NOMO-1 treated with DMSO at 0.1 percent for 48 hours (cell line): ENCODE measurements around the gene CCDC88B.
A peak's percentile ranks its signal among the peaks of the same experiment; 100 is the strongest.
"Not testable (repeated sequence)": the region's sequence is repeated elsewhere in the genome, so short reads cannot be mapped to it uniquely, and the experiment has no call there.

Experiments used
- DNase-seq: peaks from one replicate; lab custom pipeline; 2025; ENCODE audit not compliant: unreplicated experiment; lab: John Stamatoyannopoulos, UW

Gene CCDC88B

DNA sequence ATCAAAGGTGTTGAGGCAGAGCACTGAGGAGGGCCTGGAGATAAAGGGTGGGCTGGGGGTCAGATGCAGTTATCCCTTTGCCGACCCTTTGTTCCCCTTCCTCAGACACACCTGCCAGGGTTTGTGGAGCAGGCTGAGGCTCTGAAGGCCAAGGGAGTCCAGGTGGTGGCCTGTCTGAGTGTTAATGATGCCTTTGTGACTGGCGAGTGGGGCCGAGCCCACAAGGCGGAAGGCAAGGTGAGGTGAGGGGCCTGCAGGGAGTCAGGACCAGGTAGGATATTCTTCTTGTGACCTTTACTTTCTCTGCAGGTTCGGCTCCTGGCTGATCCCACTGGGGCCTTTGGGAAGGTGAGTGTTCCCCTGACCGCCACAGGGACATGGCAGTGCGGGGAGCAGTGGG lies 19.4 kb upstream of the CCDC88B start:
- DNase-seq = no peak

DNA sequence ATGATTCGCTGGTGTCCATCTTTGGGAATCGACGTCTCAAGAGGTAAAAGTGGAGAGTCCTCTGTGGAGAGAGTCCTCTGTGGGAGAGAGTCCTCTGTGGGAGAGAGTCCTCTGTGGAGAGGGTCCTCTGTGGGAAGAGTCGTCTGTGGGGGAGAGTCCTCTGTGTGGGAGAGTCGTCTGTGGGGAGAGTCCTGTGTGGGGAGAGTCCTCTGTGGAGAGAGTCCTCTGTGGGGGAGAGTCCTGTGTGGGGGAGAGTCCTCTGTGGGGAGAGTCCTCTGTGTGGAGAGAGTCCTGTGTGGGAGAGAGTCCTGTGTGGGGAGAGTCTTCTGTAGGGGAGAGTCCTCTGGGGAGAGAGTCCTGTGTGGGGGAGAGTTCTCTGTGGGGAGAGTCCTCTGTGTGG lies 19.0 kb upstream of the CCDC88B start:
- DNase-seq = no peak

DNA sequence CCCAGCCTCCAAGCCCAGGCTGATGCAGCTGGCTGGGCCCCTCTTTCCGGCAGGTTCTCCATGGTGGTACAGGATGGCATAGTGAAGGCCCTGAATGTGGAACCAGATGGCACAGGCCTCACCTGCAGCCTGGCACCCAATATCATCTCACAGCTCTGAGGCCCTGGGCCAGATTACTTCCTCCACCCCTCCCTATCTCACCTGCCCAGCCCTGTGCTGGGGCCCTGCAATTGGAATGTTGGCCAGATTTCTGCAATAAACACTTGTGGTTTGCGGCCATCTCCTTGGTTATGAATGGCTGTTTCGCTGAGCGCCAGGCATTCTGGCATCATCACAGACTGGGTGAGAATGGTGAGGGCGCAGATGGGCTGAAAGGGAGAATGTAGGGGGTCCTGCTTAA lies 18.5 kb upstream of the CCDC88B start:
- DNase-seq = no peak

DNA sequence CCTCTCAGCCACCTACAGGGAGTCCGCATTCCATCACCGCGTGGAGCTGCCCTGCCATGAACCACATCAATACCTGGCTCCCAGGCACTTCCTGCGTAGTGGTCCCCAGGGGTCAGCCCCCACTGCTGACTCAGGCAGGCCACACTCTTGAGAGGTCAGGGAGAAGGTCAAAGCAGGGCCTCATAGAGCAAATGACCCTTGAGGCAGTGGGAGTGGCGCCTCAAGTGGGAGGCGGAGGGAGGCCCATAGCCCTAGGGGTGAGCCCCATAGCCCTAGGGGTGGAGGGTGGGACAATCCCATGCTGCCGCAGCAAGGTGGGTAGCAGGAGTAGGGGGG lies 17.1 kb upstream of the CCDC88B start:
- no peak for DNase-seq

DNA sequence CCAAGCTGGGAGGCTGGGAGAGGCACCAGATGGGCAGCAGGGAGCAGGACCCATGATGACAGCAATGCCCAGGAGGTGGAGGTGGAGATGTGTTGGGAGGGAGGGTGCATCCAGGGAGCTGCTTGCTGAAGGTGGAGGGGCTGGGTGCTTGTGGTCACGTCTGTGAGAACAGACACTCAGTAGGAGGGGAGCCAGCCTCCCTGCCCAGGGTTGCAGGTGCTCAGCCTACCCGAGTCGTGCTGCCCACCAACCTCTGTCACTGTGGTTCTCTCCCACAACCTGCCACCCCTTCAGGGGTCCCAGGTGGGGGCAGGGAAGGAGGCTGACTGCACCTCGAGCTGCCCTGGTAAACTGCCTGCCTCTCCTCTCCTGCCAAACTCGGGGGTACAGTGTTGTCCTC lies 16.6 kb upstream of the CCDC88B start:
- DNase-seq = no peak

DNA sequence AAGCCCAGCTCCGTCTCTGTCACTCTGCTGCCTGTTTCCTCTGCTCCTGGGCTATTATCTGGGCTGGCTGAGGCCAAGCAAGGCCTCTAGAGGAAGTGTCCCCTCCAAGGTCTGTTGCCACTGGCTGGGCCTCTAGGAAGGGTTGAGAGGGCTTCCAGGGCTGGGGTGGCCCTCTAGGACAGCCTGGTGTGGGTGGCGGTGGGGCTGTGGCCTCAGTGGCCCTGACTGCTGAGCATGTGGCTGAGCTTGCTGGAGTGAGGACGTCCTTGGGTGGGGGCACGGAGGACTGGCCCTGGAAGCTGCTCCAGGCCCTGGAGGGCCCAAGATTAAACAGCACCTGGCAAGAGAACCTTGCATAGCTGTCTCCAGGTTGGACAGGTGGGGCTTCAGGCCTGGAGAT lies 16.0 kb upstream of the CCDC88B start:
- not testable (repeated sequence) for DNase-seq

DNA sequence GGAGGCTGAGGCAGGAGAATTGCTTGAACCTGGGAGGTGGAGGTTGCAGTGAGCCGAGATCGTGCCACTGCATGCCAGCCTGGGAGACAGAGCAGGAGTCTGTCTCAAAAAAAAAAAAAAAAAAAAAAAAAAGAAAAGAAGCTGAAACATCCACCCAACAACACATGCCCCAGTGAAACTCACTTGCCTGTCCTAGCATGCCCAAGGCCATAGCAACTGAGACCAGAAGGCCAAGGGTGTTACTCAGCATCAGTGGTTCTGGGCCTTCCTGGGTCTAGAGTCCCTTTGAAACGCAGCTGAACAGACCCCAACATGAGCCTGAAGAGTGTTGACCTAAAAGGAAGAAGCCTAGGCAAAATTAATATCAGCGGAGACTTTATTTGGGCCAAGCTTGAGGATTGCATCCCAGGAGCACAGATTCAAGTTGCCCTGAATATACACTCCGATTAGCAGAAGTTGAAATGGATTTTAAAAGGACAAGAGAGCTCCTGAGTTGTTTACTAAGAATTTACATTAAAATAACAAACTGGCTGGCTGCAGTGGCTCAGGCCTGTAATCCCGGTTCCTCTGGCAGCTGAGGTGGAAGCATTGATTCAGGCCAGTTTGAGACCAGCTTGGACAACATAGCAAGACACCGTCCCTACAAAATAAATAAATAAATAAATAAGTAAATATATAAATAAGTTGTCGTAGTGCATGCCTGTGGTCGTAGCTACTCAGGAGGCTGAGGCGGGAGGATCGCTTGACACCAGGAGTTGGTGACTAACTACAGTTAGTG lies 15.1 kb upstream of the CCDC88B start:
- DNase-seq = no peak

DNA sequence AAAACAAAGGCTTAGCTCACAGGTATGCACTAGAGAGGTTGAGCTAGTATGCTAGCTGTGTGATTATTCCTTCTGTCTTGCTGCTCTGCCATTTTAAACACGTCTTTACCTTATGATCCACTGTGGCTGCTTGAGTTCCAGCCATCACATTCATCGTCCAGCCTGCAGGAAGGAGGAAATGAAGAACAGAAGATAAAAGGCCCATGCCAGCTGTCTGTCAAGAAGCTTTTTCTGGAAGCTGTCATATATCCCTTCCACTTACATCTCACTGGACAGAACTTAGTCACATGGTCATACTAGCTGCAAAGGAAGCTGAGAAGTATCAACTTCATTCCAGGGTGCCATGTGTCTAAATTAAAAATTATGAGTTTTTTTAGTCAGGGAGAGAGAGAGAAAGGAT lies 12.6 kb upstream of the CCDC88B start:
- DNase-seq = no peak

DNA sequence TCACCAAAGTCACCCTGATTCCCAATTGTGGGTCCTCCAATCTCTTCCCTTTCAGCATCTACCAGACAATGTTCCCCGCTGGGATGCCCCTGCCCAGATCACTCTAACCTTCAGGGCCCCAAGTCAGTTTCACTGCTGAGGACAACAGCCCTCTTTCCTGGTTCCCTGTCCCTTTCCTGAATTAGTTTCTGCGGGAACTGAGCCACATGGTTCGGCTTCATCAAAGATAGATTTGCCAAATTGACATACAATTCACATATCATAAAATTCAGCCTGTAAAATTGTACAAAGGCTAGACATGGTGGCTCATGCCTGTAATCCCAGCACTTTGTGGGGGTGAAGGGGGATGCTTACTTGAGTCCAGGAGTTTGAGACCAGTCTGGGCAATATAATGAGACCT lies 12.0 kb upstream of the CCDC88B start:
- no peak for DNase-seq

DNA sequence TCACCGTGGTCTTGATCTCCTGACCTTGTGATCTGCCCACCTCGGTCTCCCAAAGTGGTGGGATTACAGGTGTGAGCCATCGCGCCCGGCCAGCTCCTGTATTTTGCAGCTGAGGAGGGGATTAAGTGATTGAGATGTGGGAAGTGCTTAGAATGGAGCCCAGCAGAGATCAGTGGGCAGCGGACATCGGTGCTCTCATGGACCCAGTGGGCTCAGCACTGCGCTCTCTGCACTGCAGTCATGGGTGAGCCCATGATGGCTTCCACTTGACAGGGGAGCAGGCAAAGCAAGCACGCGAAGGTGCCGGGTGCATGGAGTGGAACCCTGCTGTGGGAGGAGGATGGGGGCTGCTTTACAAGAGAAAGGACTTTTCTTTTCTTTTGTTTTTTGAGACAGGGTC lies 9.1 kb upstream of the CCDC88B start:
- DNase-seq = no peak

DNA sequence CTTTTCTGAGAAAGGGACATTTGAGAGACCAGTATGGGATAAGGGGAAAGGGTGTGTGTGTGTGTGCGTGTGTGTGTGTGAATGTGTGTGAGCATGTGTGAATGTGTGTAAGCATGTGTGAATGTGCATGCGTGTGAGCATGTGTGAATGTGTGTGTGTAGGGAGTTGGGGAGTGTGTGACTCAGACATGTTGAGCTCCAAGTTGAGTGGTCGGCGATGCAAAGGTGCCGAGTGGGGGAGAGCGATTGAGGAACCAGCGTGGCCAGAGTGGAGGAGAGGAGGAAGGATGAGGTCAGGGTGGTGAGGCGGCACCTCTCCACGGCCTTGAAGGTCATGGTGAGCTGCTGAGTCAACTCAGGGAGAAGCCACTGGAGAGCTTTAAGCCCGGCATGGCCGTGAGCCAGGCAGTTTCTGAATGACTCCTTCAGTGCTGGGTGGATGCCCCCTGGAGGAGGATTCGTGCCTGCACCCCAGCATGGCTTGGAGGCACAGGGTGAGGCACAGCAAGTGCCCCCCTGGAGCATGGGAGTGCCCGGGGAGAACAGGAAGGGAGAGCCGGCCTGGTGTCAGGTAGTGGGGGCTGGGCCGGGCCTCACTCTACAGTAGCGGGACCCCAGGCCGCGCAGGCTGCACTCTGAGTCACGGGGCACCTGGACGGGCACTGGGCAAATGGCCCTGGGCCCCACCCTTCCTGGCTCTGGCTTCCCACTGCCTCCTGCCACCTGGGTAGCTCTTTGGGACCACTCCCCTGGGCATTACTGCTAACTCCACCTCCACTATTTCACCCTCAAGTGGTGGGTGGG lies 8.2 kb upstream of the CCDC88B start:
- DNase-seq = peak; percentile 88

DNA sequence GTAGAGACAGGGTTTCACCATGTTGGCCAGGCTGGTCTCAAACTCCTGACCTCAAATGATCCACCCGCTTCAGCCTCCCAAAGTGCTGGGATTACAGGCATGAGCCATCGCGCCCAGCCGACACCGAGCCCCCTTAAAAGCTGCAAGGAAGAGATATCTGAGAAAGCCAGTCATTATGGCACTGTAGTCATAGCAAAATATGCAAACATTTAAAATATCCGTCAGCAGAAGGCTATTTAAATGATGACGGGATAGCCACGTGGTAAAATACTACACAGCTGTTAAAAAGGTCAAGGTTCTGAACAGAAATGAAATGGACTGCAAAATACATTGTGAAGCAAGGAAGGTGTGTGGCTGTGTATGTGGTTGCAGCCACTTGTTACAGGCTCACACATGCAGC lies 6.4 kb upstream of the CCDC88B start:
- DNase-seq = no peak

DNA sequence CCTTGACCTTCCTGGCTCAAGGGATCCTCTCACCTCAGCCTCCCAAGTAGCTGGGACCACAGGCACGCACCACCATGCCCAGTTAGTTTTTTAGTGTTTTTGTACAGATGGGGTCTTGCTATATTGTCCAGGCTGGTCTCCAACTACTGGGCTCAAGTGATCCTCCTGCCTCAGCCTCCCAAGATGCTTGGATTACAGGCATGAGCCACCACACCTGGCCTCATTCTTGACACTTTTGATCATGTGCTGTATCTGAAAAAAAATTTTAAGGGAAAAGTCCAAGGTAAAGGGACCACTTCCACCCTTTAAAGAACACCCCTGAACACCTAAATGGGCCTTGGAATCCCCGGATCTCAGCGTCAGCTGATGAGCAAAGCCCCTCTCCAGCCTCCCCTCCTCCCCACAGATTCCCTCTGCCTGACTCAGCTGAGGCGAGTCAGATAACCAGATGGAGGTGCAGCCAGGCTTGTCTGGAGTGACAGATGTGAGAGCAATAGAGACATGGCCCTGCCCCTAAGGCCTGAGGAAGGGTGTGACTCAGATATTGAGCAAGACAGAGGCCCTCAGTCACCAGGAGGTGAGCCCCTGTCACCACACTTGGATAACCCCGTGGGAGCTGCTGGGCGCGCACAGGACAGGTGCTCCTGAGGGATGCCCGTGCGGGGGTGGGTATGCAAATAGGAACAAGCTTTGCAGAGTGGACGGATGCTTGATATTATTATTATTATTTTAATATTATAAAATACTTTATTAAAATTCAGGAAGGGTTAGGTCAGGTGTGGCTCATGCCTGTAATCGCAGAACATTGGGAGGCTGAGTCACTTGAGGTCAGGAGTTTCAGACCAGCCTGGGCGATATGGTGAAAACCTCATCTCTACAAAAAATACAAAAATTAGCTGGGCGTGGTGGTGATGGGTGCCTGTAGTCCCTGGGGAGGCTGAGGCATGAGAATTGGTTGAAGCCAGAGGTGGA lies 5.0 kb upstream of the CCDC88B start:
- peak; percentile 97 for DNase-seq

DNA sequence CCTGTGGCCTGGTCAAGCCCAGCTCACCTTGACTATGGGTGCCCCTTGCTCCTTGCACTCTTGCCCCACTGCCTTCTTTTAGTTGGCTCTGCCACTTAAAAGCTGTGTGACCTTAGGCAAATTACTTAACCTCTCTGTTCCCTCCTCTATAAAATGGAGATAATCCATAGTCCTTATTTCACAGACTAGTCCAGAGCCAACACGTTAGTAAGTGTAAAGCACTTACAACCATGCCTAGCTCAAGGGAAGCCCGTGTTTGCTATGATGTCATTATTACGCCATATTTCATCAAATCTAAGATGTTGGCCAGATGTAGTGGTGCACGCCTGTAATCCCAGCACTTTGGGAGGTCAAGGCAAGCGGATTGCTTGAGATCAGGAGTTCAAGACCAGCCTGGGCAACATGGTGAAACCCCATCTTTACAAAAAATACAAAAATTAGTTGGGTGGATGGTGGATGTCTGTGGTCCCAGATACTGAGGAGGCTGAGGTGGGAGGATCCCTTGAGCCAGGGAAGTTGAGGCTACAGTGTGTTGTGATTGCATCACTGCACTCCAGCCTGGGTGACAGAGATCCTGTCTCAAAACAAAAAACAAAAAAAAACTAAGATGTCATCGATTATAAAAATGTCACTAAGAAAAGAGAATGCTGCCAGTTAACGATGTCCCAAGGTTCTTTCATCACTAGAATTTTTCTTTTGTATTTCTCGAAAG lies 2.3 kb upstream of the CCDC88B start:
- DNase-seq = no peak

DNA sequence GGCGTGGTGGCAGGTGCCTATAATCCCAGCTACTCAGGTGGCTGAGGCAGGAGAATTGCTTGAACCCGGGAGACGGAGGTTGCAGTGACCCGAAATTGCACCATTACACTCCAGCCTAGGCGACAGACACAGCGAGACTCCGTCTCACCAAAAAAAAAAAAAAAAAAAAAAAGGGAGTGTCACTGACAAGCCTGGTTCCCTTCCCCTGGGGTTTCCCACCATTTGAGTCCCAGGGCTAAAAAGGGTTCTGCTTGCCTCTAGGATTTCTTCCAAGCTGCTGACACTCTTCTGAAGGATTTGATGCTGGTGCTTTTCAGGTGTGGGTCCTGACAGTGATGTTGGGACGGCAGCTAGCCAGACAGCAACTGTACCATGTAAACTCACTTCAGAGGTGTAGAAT lies 1.3 kb upstream of the CCDC88B start:
- DNase-seq = no peak

DNA sequence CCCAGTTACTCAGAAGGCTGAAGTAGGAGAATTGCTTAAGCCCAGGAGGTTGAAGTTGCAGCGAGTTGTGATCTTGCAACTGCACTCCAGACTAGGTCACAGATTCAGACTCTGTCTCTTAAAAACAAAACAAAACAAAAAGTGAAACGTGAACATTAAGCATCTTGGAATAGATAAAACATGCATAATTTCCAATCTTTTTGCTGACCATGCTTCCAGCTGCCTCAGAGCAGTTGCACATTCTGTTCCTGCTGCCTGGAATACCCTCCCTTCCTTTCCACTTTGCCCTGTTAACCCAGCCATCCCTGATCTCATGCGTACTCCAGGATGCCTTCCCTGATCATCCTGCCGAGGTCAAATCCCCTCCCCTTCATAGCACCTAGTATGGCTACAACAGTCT lies 718 bp upstream of the CCDC88B start:
- no peak for DNase-seq

DNA sequence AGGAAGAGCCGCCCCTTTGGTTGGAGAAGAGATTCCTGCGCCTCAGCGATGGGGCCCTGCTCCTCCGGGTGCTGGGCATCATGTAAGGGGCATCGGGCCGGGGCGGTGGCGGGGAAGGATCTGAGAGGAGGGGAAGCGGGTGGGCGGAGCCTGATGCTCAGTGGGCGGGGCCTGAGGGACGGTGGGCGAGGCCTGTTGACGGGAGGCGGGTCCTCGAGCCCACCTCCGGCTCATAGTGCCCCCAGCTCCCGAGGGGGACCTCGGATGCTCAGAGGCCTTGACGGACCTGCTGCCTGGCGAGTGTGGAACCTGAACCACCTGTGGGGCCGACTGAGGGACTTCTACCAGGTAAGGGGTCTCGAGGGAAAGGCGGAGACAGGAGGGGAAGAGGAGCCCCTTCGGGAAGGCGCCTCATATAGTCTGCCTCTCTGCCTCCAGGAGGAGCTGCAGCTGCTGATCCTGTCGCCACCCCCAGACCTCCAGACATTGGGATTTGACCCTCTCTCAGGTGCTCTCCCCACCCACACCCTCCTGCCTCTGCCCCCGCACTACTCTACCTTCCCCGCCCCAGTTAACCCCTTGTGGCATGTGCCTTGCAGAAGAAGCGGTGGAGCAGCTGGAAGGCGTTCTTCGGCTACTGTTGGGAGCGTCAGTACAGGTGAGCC lies 799 bp downstream of the CCDC88B start:
- DNase-seq = peak; percentile 57

DNA sequence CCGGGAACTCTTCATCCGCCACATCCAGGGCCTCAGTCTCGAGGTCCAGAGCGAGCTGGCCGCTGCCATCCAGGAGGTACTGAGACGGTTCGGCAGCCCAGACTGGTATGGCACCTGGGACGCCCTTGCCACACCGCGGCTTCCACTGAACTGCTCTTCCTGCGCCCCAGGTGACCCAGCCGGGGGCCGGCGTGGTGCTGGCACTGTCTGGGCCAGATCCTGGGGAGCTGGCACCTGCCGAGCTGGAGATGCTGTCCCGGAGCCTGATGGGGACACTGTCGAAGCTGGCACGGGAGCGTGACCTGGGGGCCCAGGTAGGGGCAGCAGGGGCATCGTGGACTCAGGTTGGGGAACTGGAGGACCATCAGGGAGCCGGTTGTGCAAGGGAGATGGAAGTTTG lies 1.4 kb downstream of the CCDC88B start:
- DNase-seq = no peak

DNA sequence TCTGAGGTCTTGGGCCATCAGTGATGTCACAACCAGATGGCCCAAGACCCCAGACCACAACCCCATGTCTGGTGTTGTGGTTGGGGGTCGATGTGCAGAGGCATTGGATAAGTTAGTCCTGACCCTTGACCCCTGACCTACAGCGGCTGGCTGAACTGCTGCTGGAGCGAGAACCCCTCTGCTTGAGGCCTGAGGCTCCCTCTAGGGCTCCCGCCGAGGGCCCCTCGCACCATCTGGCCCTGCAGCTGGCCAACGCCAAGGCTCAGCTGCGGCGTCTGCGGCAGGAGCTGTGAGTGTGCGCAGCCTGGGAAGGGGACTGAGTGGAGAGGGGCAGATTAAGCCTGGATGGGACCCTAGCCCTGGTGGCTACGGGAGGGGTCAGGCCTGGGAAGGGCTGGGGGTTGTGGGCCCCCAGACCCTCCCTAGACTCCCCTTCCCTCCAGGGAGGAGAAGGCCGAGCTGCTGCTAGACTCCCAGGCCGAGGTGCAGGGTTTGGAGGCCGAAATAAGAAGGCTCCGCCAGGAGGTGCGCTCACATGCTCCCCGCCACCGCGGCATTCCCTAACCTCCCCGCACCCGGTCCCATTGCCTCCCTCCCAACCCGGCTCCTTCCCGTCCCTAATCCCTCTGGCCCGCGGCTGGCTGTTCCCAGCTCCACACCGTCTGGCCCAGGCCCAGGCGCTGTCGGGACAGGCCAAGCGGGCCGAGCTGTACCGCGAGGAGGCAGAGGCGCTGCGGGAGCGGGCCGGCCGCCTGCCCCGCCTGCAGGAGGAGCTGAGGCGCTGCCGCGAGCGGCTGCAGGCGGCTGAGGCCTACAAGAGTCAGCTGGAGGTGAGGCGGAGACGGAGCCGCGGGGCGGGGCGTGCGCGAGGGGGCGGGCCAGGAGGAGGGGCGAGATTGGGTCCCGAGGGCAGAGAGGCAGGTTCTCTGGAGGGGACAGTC lies 2.1 kb downstream of the CCDC88B start:
- peak; percentile 85 for DNase-seq
